Naive thymus-derived CD4-positive, alpha-beta T cell (primary cell): Measurements from ENCODE around the gene MAP2K5. TPM values are rescaled to one million over a fixed set of nuclear protein-coding genes. Genes with fewer than 3 reads are reported as not detected.

Experiments
- ATAC-seq: fragments of 150-1000 bp; cut with Tn5 transposase; 2 replicates; pipeline ENCODE4 v1.10.0; 2021; ENCODE audit warnings: mild to moderate bottlenecking, moderate library complexity
- CTCF ChIA-PET: fragments of 350-600 bp; sonication (Branson Sonifier 250); formaldehyde crosslinking; loops from one replicate; lab custom pipeline; 2021; ENCODE audit warnings: antibody characterized with exemption; lab: Charles Lee
- POLR2A ChIA-PET: fragments of 350-600 bp; sonication (Branson Sonifier 250); formaldehyde crosslinking; loops from one replicate; lab custom pipeline; 2021; ENCODE audit warnings: antibody characterized with exemption, inconsistent platforms; lab: Charles Lee
- DNase-seq, 9 donors: peaks; one replicate each; pipeline versions ENCODE4 v3.0.0 to v3.0.0-alpha.2; 2020 to 2022; ENCODE audit warnings: mixed read lengths in 1 of 9
- H3K27ac ChIP-seq: one replicate; pipeline ENCODE4 v1.7.0; 2013; ENCODE audit warnings: mild to moderate bottlenecking, low read depth, low read length, moderate library complexity
- H3K27me3 ChIP-seq, 2 donors: one replicate each; pipeline ENCODE4 v1.7.0; 2013; ENCODE audit warnings: low read length in 2 of 2, mild to moderate bottlenecking in 2 of 2, moderate library complexity in 2 of 2; ENCODE audit not compliant: control insufficient read depth in 2 of 2, insufficient read depth in 2 of 2
- H3K36me3 ChIP-seq, 3 experiments: 1 replicate in 2 of 3; 2 replicates in 1 of 3; pipeline ENCODE4 v1.7.0; 2013; ENCODE audit warnings: low read length in 3 of 3, mild to moderate bottlenecking in 3 of 3, moderate library complexity in 1 of 3; ENCODE audit not compliant: insufficient read depth in 3 of 3, control insufficient read depth in 2 of 3
- H3K4me1 ChIP-seq, 2 donors: one replicate each; pipeline ENCODE4 v1.7.0; 2013; ENCODE audit warnings: low read length in 2 of 2, mild to moderate bottlenecking in 2 of 2, moderate library complexity in 1 of 2; ENCODE audit not compliant: control insufficient read depth in 2 of 2, insufficient read depth in 2 of 2
- H3K4me3 ChIP-seq: 2 replicates; pipeline ENCODE4 v1.7.0; 2013; ENCODE audit warnings: mild to moderate bottlenecking, low read length
- H3K9me3 ChIP-seq, 3 experiments: 1 replicate in 2 of 3; 2 replicates in 1 of 3; pipeline ENCODE4 v1.7.0; 2013; ENCODE audit warnings: low read length in 3 of 3; ENCODE audit not compliant: control insufficient read depth in 2 of 3
- H3K27ac Mint-ChIP-seq, 9 donors: one replicate each; pipeline ENCODE4 v1.8.0; 2020 to 2022; ENCODE audit warnings: mixed read lengths in 9 of 9, mild to moderate bottlenecking in 8 of 9, moderate library complexity in 5 of 9, inconsistent platforms in 2 of 9
- H3K27me3 Mint-ChIP-seq, 5 donors: one replicate each; pipeline ENCODE4 v1.8.0; 2021 to 2022; ENCODE audit warnings: mixed read lengths in 5 of 5, mild to moderate bottlenecking in 1 of 5
- H3K36me3 Mint-ChIP-seq, 5 donors: one replicate each; pipeline ENCODE4 v1.8.0; 2020 to 2022; ENCODE audit warnings: mixed read lengths in 5 of 5, mild to moderate bottlenecking in 3 of 5, inconsistent platforms in 1 of 5
- H3K4me1 Mint-ChIP-seq, 7 donors: one replicate each; pipeline ENCODE4 v1.8.0; 2020 to 2022; ENCODE audit warnings: mixed read lengths in 7 of 7, mild to moderate bottlenecking in 3 of 7, inconsistent platforms in 1 of 7
- H3K4me3 Mint-ChIP-seq, 10 donors: one replicate each; pipeline ENCODE4 v1.8.0; 2020 to 2022; ENCODE audit warnings: mild to moderate bottlenecking in 10 of 10, mixed read lengths in 10 of 10, moderate library complexity in 6 of 10, inconsistent platforms in 2 of 10
- H3K9me3 Mint-ChIP-seq, 11 donors: one replicate each; pipeline ENCODE4 v1.8.0; 2020 to 2022; ENCODE audit warnings: mixed read lengths in 11 of 11, mild to moderate bottlenecking in 4 of 11, inconsistent platforms in 1 of 11, moderate library complexity in 1 of 11
- intact Hi-C, 2 donors: fragments of 100-400 bp; cut with micrococcal nuclease; formaldehyde crosslinking; loops; one replicate each; pipeline ENCODE4 v1.15.1; 2023
- polyA plus RNA-seq, 2 donors: library from polyadenylated mRNA; unstranded; fragments of 300-500 nt; fragmentation: Illumina TruSeq; gene quantifications; one replicate each; pipeline ENCODE4 v1.2.3, GENCODE V29; 2021
- total RNA-seq, 6 experiments: library from RNA in 5 of 6; stranded (reverse) in 5 of 6; gene quantifications; 1 replicate in 5 of 6; 2 replicates in 1 of 6; pipeline ENCODE4 v1.2.3 and lab custom pipeline; 2021 to 2026

MAP2K5 gene
- total and polyA plus RNA-seq, 7 experiments from 2014 or later = 22.7 to 43.4 (median 33.9) TPM

GRCh38 chr15:67548862-67549651, 6.6 kb downstream of the MAP2K5 start:
- CTCF ChIA-PET = interaction anchor here (0.7 to 1.5 kb wide), 2 partner anchors 46 to 1760 kb away, joined by 3 to 4 read pairs; no protein-coding TSS in a partner anchor
- POLR2A ChIA-PET = interaction anchor here (0.6 to 0.7 kb wide), 3 partner anchors 81 to 682 kb away, joined by 3 to 6 read pairs (median 3); no protein-coding TSS in a partner anchor
- DNase-seq (no peak), ATAC-seq (no peak)
- Histone ChIP-seq H3K27ac (no peak overlapping the region), H3K36me3 (peaks cover 0 to 9% (median 4%) of the 10 kb centered on the region in 3 experiments), H3K4me1 (peaks cover 0 to 13% of the 10 kb centered on the region in 2 donors), H3K4me3 (no peak overlapping the region), H3K9me3 (no peaks in the 10 kb centered on the region), H3K27me3 (no peaks in the 10 kb centered on the region)
- Mint-ChIP-seq H3K4me3 (no peak overlapping the region), H3K4me1 (peaks cover 21 to 54% (median 45%) of the 10 kb centered on the region in 7 donors), H3K36me3 (peaks cover 0 to 35% (median 13%) of the 10 kb centered on the region in 5 donors), H3K9me3 (no peaks in the 10 kb centered on the region), H3K27me3 (no peaks in the 10 kb centered on the region), H3K27ac (peak overlapping the region in 2 of 9 donors; percentile 56 to 76)
- intact Hi-C loops = loop anchor here in 1 of 2 donors (10.0 kb wide), 2 partner anchors 294 to 634 kb away; partner anchors contain the start of genes AAGAB and IQCH

GRCh38 chr15:67549736-67550135, 7.2 kb downstream of the MAP2K5 start:
- H3K4me1 Mint-ChIP-seq = peaks cover 14 to 48% (median 38%) of the 10 kb centered on the region in 7 donors
- ChIA-PET CTCF (interaction anchor here (0.7 to 1.5 kb wide), 2 partner anchors 47 to 1759 kb away, joined by 3 to 4 read pairs; no protein-coding TSS in a partner anchor), POLR2A (interaction anchor here (0.7 kb wide), 2 partner anchors 11 to 84 kb away, joined by 3 to 4 read pairs; no protein-coding TSS in a partner anchor)
- peaks cover 0 to 9% (median 4%) of the 10 kb centered on the region in 3 experiments for H3K36me3 ChIP-seq
- H3K9me3 Mint-ChIP-seq = no peaks in the 10 kb centered on the region
- ATAC-seq (no peak), DNase-seq (no peak)
- H3K27me3 ChIP-seq = no peaks in the 10 kb centered on the region
- H3K36me3 Mint-ChIP-seq = peaks cover 2 to 38% (median 16%) of the 10 kb centered on the region in 5 donors
- no peak overlapping the region for H3K4me3 Mint-ChIP-seq
- H3K27ac Mint-ChIP-seq = no peak overlapping the region
- peaks cover 0 to 7% of the 10 kb centered on the region in 2 donors for H3K4me1 ChIP-seq
- H3K4me3 ChIP-seq = no peak overlapping the region
- intact Hi-C loops = loop anchor here (10.0 kb wide), 3 partner anchors 45 to 635 kb away; partner anchors contain the start of genes AAGAB (in 1 of the 2) and IQCH (in 1 of the 2)
- H3K9me3 ChIP-seq = no peaks in the 10 kb centered on the region
- H3K27me3 Mint-ChIP-seq = no peaks in the 10 kb centered on the region
- no peak overlapping the region for H3K27ac ChIP-seq

DNA sequence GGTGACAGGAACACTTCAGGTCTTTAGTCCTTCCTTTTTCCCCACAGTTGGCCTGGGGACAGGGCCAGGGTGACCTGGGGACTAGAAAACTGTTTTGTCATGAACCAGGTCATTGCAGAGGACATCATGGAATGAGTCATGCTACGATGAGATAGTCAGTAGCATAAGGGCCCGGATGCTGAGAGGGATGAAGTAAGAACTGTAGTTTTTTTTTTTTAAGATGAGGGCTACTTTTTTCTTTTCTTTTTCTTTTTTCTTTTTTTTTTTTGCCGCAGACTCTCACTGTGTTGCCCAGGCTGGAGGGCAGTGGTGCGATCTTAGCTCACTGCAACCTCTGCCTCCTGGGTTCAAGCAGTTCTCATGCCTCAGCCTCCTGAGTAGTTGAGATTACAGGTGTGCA, 8.0 kb downstream of the MAP2K5 start:
- no peak overlapping the region for H3K4me3 Mint-ChIP-seq
- H3K4me1 Mint-ChIP-seq = peaks cover 11 to 45% (median 32%) of the 10 kb centered on the region in 7 donors
- Histone ChIP-seq H3K4me3 (no peak overlapping the region), H3K36me3 (peaks cover 0 to 9% (median 4%) of the 10 kb centered on the region in 3 experiments), H3K9me3 (no peaks in the 10 kb centered on the region), H3K27ac (no peak overlapping the region), H3K4me1 (peaks cover 0 to 5% of the 10 kb centered on the region in 2 donors), H3K27me3 (no peaks in the 10 kb centered on the region)
- POLR2A ChIA-PET = no interaction called here
- CTCF ChIA-PET = interaction anchor here (1.5 kb wide), 1 partner anchor 48 kb away, joined by 4 read pairs; no protein-coding TSS in a partner anchor
- no peaks in the 10 kb centered on the region for H3K9me3 Mint-ChIP-seq
- no peak for DNase-seq
- intact Hi-C loops = loop anchor here in 1 of 2 donors (10.0 kb wide), 1 partner anchor 46 kb away; no protein-coding TSS in a partner anchor
- peak overlapping the region in 1 of 9 donors; percentile 43 for H3K27ac Mint-ChIP-seq
- ATAC-seq = no peak
- H3K27me3 Mint-ChIP-seq = no peaks in the 10 kb centered on the region
- peaks cover 5 to 44% (median 21%) of the 10 kb centered on the region in 5 donors for H3K36me3 Mint-ChIP-seq

DNA sequence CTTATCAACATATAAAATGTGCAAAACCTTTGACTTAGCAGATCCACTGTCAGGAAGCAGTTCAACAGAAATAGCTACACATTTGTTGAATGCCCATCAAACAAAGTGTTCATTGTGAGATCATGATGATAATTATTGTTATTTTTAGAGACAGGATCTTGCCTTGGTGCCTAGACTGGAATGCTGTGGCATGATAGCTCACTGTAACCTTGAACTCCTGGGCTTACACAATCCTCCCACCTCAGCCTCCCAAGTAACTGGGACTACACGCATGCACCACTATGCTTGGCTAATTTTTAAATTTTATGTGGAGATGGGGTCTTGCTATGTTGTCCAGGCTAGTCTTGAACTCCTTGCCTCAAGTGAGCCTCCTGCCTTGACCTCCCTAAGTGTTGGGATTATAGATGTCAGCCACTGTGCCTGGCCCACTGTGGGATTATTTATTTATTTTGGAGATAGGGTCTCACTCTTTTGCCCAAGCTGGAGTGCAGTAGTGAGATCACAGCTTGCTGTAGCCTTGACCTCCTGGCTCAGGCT, 8.8 kb downstream of the MAP2K5 start:
- no peaks in the 10 kb centered on the region for H3K9me3 ChIP-seq
- ATAC-seq = no peak
- Mint-ChIP-seq H3K9me3 (no peaks in the 10 kb centered on the region), H3K4me3 (no peak overlapping the region), H3K4me1 (peaks cover 5 to 37% (median 26%) of the 10 kb centered on the region in 7 donors), H3K36me3 (peaks cover 5 to 47% (median 21%) of the 10 kb centered on the region in 5 donors), H3K27me3 (no peaks in the 10 kb centered on the region), H3K27ac (no peak overlapping the region)
- no peak for DNase-seq
- H3K27me3 ChIP-seq = no peaks in the 10 kb centered on the region
- POLR2A ChIA-PET = interaction anchor here (1.4 kb wide), 1 partner anchor 9 kb away, joined by 6 read pairs; the partner anchor contains the start of gene MAP2K5
- H3K27ac ChIP-seq = no peak overlapping the region
- peaks cover 0 to 5% of the 10 kb centered on the region in 2 donors for H3K4me1 ChIP-seq
- intact Hi-C loops = loop anchor here in 1 of 2 donors (10.0 kb wide), 1 partner anchor 46 kb away; no protein-coding TSS in a partner anchor
- no peak overlapping the region for H3K4me3 ChIP-seq
- peaks cover 0 to 9% (median 4%) of the 10 kb centered on the region in 3 experiments for H3K36me3 ChIP-seq
- CTCF ChIA-PET = no interaction called here

DNA sequence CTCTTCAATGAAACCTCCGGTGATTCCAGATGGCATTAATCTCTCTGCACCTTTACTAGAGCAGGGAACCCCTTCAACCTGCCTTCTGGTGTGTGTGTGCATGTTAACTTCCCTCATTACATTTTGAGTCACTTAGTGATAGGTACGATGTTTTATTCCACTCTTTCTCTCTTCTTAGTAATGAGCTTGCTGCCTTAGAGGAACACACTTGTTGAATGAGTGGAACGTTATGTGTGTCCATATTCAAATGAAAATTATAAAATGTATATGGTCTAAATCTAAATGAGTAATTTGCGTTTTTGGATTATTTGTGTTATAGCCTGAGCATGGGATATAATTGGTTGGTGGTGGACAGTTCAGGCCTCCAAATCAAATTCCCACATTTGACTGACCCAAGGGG, 12.1 kb downstream of the MAP2K5 start:
- Histone ChIP-seq H3K4me3 (no peak overlapping the region), H3K27me3 (no peaks in the 10 kb centered on the region), H3K36me3 (peaks cover 0 to 23% (median 4%) of the 10 kb centered on the region in 3 experiments), H3K4me1 (peaks cover 0 to 6% of the 10 kb centered on the region in 2 donors), H3K9me3 (no peaks in the 10 kb centered on the region), H3K27ac (no peak overlapping the region)
- CTCF ChIA-PET = no interaction called here
- Mint-ChIP-seq H3K4me1 (peaks cover 4 to 19% (median 10%) of the 10 kb centered on the region in 7 donors), H3K27me3 (no peaks in the 10 kb centered on the region), H3K27ac (peak overlapping the region in 1 of 9 donors; percentile 71), H3K4me3 (no peak overlapping the region), H3K36me3 (peaks cover 19 to 69% (median 47%) of the 10 kb centered on the region in 5 donors), H3K9me3 (peaks cover 0 to 6% (median 0%) of the 10 kb centered on the region in 11 donors)
- POLR2A ChIA-PET = interaction anchor here (0.6 kb wide), 1 partner anchor 17 kb away, joined by 3 read pairs; no protein-coding TSS in a partner anchor
- no peak for ATAC-seq
- intact Hi-C loops = loop anchor here in 1 of 2 donors (10.0 kb wide), 1 partner anchor 50 kb away; no protein-coding TSS in a partner anchor
- no peak for DNase-seq

- POLR2A ChIA-PET = no interaction called here
- no peak overlapping the region for H3K27ac ChIP-seq
- Mint-ChIP-seq H3K27ac (no peak overlapping the region), H3K36me3 (peaks cover 19 to 62% (median 45%) of the 10 kb centered on the region in 5 donors), H3K4me3 (no peak overlapping the region), H3K27me3 (no peaks in the 10 kb centered on the region), H3K9me3 (peaks cover 0 to 6% (median 0%) of the 10 kb centered on the region in 11 donors), H3K4me1 (peaks cover 4 to 20% (median 13%) of the 10 kb centered on the region in 7 donors)
- no peak overlapping the region for H3K4me3 ChIP-seq
- no peaks in the 10 kb centered on the region for H3K9me3 ChIP-seq
- intact Hi-C loops = loop anchor here in 1 of 2 donors (10.0 kb wide), 1 partner anchor 52 kb away; no protein-coding TSS in a partner anchor
- H3K36me3 ChIP-seq = peaks cover 0 to 14% (median 0%) of the 10 kb centered on the region in 3 experiments
- ATAC-seq (no peak), DNase-seq (no peak)
- H3K27me3 ChIP-seq = no peaks in the 10 kb centered on the region
- peaks cover 0 to 6% of the 10 kb centered on the region in 2 donors for H3K4me1 ChIP-seq
- CTCF ChIA-PET = no interaction called here
Observed at GRCh38 chr15:67556976-67557570, 14.6 kb downstream of the MAP2K5 start.
